IPS DF 4.7 (cell line): ENCODE results near the gene RPL9.
"Not testable (repeated sequence)": the region's sequence is repeated elsewhere in the genome, so short reads cannot be mapped to it uniquely, and the experiment has no call there.

Experiments
- DNase-seq: peaks from one replicate; pipeline ENCODE4 v3.0.0-alpha.2; 2013; ENCODE audit warnings: low spot score; ENCODE audit errors: extremely low read depth

The RPL9 gene

GRCh38 chr4:39458505-39459300 lies at the start of gene RPL9, which contains the start of gene LIAS:
Gene RPL9, minus strand, starts transcription at chr4:39458922. Its CDS starts 483 bp downstream, at chr4:39458439.
Gene LIAS, plus strand, starts transcription at chr4:39459056. Its CDS starts 62 bp downstream, at chr4:39459118.
- peak; percentile 95 for DNase-seq

GRCh38 chr4:39505581-39505980 lies 46.9 kb upstream of the RPL9 start:
- no peak for DNase-seq

GRCh38 chr4:39504538-39504937 lies 45.8 kb upstream of the RPL9 start:
- no peak for DNase-seq

GRCh38 chr4:39502664-39503035 lies 43.9 kb upstream of the RPL9 start:
- DNase-seq = not testable (repeated sequence)

GRCh38 chr4:39502019-39502663 lies 43.4 kb upstream of the RPL9 start:
- DNase-seq = no peak

GRCh38 chr4:39498727-39499020 lies 40.0 kb upstream of the RPL9 start:
- DNase-seq = no peak

GRCh38 chr4:39497909-39498726 lies 39.4 kb upstream of the RPL9 start:
- no peak for DNase-seq

- DNase-seq = no peak
Observed at GRCh38 chr4:39495446-39496213, 36.9 kb upstream of the RPL9 start.

GRCh38 chr4:39494354-39494753 lies 35.6 kb upstream of the RPL9 start:
- no peak for DNase-seq

- no peak for DNase-seq
Observed at GRCh38 chr4:39490322-39490721, 31.6 kb upstream of the RPL9 start.

- no peak for DNase-seq
Observed at GRCh38 chr4:39486221-39486804, 27.6 kb upstream of the RPL9 start.

GRCh38 chr4:39484582-39485272 lies 26.0 kb upstream of the RPL9 start:
- no peak for DNase-seq

- no peak for DNase-seq
Observed at GRCh38 chr4:39480902-39481695, 22.4 kb upstream of the RPL9 start.

GRCh38 chr4:39480251-39480650 lies 21.5 kb upstream of the RPL9 start:
- DNase-seq = no peak

- DNase-seq = no peak
Observed at GRCh38 chr4:39476187-39476895, 17.6 kb upstream of the RPL9 start.

GRCh38 chr4:39472396-39472795 lies 13.7 kb upstream of the RPL9 start:
- no peak for DNase-seq

GRCh38 chr4:39470402-39470801 lies 11.7 kb upstream of the RPL9 start:
- no peak for DNase-seq

- DNase-seq = no peak
Observed at GRCh38 chr4:39469429-39470077, 10.8 kb upstream of the RPL9 start.
